ENCODE measurements around the gene DLGAP1. TPM values are rescaled to one million over a fixed set of nuclear protein-coding genes. Genes with fewer than 3 reads are reported as not detected.

Gene DLGAP1
- polyA plus RNA-seq, 1 experiment: 0.09 TPM

DNA sequence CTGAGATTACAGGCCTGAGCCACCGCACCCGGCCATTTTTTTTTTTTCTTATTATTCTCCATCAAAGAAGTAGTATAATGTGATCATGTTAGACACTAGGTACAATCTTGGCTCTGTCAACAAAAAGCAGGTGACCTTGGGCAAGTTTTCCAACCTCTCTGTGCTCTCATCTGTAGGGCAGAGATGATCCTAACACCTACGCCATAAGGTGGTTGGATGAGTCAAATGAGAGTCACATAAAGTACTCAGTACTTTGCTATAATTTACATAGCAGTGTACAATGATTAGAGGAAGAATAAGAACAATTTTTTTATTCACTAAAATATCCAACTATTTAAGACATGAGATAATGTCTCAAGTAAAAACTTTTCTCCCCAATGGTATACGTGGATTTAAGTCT, 876.5 kb downstream of the DLGAP1 start:
- H3K9me3 ChIP-seq (ENCODE audit: control insufficient read depth, insufficient read depth, low read length): no peaks in the 10 kb centered on the region
- POLR2A ChIA-PET: no interaction called here
- no peak overlapping the region for H3K4me3 ChIP-seq (ENCODE audit: low read depth, low read length)
- H3K27me3 ChIP-seq (ENCODE audit: control insufficient read depth, insufficient read depth, low read length): no peaks in the 10 kb centered on the region
- no peak for DNase-seq (ENCODE audit: low read depth, low spot score)
- CTCF ChIA-PET: no interaction called here
- no peak overlapping the region for H3K27ac ChIP-seq (ENCODE audit: low read depth, low read length)
- TF ChIP-seq, protein P1, sequence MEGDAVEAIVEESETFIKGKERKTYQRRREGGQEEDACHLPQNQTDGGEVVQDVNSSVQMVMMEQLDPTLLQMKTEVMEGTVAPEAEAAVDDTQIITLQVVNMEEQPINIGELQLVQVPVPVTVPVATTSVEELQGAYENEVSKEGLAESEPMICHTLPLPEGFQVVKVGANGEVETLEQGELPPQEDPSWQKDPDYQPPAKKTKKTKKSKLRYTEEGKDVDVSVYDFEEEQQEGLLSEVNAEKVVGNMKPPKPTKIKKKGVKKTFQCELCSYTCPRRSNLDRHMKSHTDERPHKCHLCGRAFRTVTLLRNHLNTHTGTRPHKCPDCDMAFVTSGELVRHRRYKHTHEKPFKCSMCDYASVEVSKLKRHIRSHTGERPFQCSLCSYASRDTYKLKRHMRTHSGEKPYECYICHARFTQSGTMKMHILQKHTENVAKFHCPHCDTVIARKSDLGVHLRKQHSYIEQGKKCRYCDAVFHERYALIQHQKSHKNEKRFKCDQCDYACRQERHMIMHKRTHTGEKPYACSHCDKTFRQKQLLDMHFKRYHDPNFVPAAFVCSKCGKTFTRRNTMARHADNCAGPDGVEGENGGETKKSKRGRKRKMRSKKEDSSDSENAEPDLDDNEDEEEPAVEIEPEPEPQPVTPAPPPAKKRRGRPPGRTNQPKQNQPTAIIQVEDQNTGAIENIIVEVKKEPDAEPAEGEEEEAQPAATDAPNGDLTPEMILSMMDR (IDR thresholded peaks at IDR 0.05; ENCODE audit: low read depth, low read length): no peak

DNA sequence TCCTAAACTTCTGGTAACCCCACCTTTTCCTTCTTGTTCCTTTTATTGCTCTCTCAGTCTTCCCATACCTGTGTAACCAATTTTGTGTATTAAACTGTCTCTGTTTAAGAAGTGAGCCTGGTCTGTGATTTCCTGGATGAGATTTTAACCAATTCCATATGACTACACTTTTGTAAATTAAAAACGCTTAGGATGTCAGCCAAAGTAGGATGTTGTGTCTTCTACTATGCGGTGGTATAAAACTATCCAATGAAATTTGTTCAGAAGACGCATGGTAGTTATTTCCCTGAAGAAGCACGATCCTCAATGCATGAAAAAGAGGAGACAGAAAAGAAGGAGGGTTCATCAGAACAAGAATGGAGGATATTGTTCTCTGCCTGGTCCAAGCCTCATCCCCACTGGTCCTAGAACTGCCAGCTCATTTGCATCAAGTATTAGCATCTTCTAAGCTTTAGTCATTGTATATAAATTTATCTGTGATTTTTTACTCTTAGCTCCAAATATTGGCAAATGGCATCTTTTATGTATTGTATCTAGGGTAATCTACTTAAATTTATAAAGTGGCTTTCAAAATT, 877.7 kb downstream of the DLGAP1 start:
- no peaks in the 10 kb centered on the region for H3K27me3 ChIP-seq (ENCODE audit: control insufficient read depth, insufficient read depth, low read length)
- H3K27ac ChIP-seq (ENCODE audit: low read depth, low read length): no peak overlapping the region
- H3K4me3 ChIP-seq (ENCODE audit: low read depth, low read length): no peak overlapping the region
- TF ChIP-seq, protein P1 (IDR thresholded peaks at IDR 0.05; ENCODE audit: low read depth, low read length): no peak
- POLR2A ChIA-PET: no interaction called here
- H3K9me3 ChIP-seq (ENCODE audit: control insufficient read depth, insufficient read depth, low read length): no peaks in the 10 kb centered on the region
- no peak for DNase-seq (ENCODE audit: low read depth, low spot score)
- CTCF ChIA-PET: interaction anchor here (0.7 to 1.3 kb wide), 2 partner anchors 81 to 123 kb away, joined by 3 to 7 read pairs; no protein-coding TSS in a partner anchor

DNA sequence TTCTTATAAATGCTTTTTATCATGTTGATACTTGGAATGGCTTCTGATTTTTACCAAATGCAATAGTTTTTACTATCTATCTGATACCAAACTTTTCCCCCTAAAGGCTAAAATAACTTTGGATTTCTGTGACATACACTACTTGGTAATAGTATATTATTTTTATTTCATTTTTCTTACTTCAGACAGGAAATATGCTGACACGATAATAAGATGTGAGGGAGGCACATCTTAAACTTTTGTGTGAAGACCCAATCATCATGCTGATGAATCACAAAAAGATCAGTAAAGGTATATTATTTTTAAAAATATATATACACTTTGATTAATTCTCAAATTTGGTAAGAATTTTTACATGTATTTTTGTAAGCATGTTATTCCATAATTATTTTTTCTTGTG, 882.3 kb downstream of the DLGAP1 start:
- no peak for DNase-seq (ENCODE audit: low read depth, low spot score)
- Histone ChIP-seq H3K27me3 (ENCODE audit: control insufficient read depth, insufficient read depth, low read length) (no peaks in the 10 kb centered on the region), H3K9me3 (ENCODE audit: control insufficient read depth, insufficient read depth, low read length) (no peaks in the 10 kb centered on the region), H3K27ac (ENCODE audit: low read depth, low read length) (no peak overlapping the region), H3K4me3 (ENCODE audit: low read depth, low read length) (no peak overlapping the region)
- TF ChIP-seq, protein P1 (IDR thresholded peaks at IDR 0.05; ENCODE audit: low read depth, low read length): no peak
- POLR2A ChIA-PET: no interaction called here
- CTCF ChIA-PET: no interaction called here

- H3K9me3 ChIP-seq (ENCODE audit: control insufficient read depth, insufficient read depth, low read length): no peaks in the 10 kb centered on the region
- POLR2A ChIA-PET: no interaction called here
- DNase-seq (ENCODE audit: low read depth, low spot score): no peak
Measured at GRCh38 chr18:3566851-3567250, 888.3 kb downstream of the DLGAP1 start.

DNA sequence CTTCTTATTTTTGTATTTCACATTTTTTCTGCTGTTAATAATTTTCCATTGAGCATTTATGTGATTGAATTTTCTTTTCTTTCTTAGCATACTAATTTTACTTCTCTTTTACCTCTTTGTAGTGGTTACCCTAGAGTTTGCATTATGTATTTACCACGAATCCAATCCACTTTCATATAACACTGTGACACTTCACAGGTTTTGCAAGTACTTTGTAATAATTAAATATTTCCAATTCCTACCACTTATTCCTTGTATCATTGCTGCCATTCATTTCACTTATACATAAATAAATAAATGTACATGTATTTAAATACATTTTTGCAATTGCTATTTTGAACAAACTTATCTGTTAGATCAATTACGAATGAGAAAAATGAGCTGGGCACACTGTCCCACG, 894.4 kb downstream of the DLGAP1 start:
- Histone ChIP-seq H3K27me3 (ENCODE audit: control insufficient read depth, insufficient read depth, low read length) (no peaks in the 10 kb centered on the region), H3K27ac (ENCODE audit: low read depth, low read length) (no peak overlapping the region), H3K4me3 (ENCODE audit: low read depth, low read length) (no peak overlapping the region), H3K9me3 (ENCODE audit: control insufficient read depth, insufficient read depth, low read length) (no peaks in the 10 kb centered on the region)
- ChIA-PET CTCF (interaction anchor here (0.6 to 1.0 kb wide), 2 partner anchors 19 to 88 kb away, joined by 3 to 6 read pairs; no protein-coding TSS in a partner anchor), POLR2A (no interaction called here)
- DNase-seq (ENCODE audit: low read depth, low spot score): no peak
- TF ChIP-seq, protein P1 (IDR thresholded peaks at IDR 0.05; ENCODE audit: low read depth, low read length): no peak

More at GRCh38 chr18:3566851-3567250, 888.3 kb downstream of the DLGAP1 start:
- H3K4me3 ChIP-seq (ENCODE audit: low read depth, low read length): no peak overlapping the region
- TF ChIP-seq, protein P1 (IDR thresholded peaks at IDR 0.05; ENCODE audit: low read depth, low read length): no peak
- CTCF ChIA-PET: no interaction called here
- no peaks in the 10 kb centered on the region for H3K27me3 ChIP-seq (ENCODE audit: control insufficient read depth, insufficient read depth, low read length)
- no peak overlapping the region for H3K27ac ChIP-seq (ENCODE audit: low read depth, low read length)

Data from AG04450 (cell line).